Calu3 (cell line): ENCODE results near the gene EIF3A. TPM values are rescaled to one million over a fixed set of nuclear protein-coding genes. Genes with fewer than 3 reads are reported as not detected.

Experiments used
- Bru-seq: library from RNA; stranded (reverse); fragments of 400-500 nt; gene quantifications from one replicate; lab custom pipeline; 2021; lab: Mats Ljungman, UMichigan
- BruChase-seq, 2 experiments: library from RNA; stranded (reverse); fragments of 400-500 nt; gene quantifications; one replicate each; lab custom pipeline; 2021; lab: Mats Ljungman, UMichigan
- BruUV-seq: library from RNA; stranded (reverse); fragments of 400-500 nt; replicated peaks from 2 replicates; lab custom pipeline; 2021; lab: Mats Ljungman, UMichigan
- CTCF ChIA-PET: fragments of 300-600 bp; sonication (Branson Sonifier 250); formaldehyde crosslinking; loops from one replicate; lab custom pipeline; 2022; ENCODE audit warnings: antibody characterized with exemption; lab: Charles Lee
- DNase-seq: peaks from one replicate; pipeline ENCODE4 v3.0.0; 2022
- H3K27ac Mint-ChIP-seq: one replicate; pipeline ENCODE4 v1.8.0; 2022; ENCODE audit warnings: mixed read lengths; ENCODE audit not compliant: unreplicated experiment
- H3K27me3 Mint-ChIP-seq: one replicate; pipeline ENCODE4 v1.8.0; 2022; ENCODE audit warnings: mixed read lengths; ENCODE audit not compliant: unreplicated experiment
- H3K36me3 Mint-ChIP-seq: one replicate; pipeline ENCODE4 v1.8.0; 2022; ENCODE audit warnings: mild to moderate bottlenecking, moderate library complexity, mixed read lengths; ENCODE audit not compliant: insufficient read depth, unreplicated experiment
- H3K4me1 Mint-ChIP-seq: one replicate; pipeline ENCODE4 v1.8.0; 2022; ENCODE audit warnings: mild to moderate bottlenecking, low read depth, mixed read lengths; ENCODE audit not compliant: unreplicated experiment
- H3K4me3 Mint-ChIP-seq: one replicate; pipeline ENCODE4 v1.8.0; 2022; ENCODE audit warnings: mild to moderate bottlenecking, low read depth, moderate library complexity, mixed read lengths; ENCODE audit not compliant: unreplicated experiment
- H3K9me3 Mint-ChIP-seq: one replicate; pipeline ENCODE4 v1.8.0; 2022; ENCODE audit warnings: low read depth, mixed read lengths; ENCODE audit not compliant: unreplicated experiment
- intact Hi-C: fragments of 100-400 bp; cut with micrococcal nuclease; formaldehyde crosslinking; loops from one replicate; pipeline ENCODE4 v1.10.0; 2022; ENCODE audit not compliant: unreplicated experiment
- long read RNA-seq: library from polyadenylated mRNA; stranded (forward); transcript quantifications from one replicate; pipeline ENCODE4 v2.0.0, GENCODE V29; 2022
- total RNA-seq: library from RNA; stranded (reverse); gene quantifications from 2 replicates; pipeline ENCODE4 v1.2.3, GENCODE V29; 2022
- TF ChIP-seq, protein P1 (sequence below): fragments of 200-600 bp; IDR thresholded peaks from one replicate; pipeline ENCODE4 v1.8.0; 2022; ENCODE audit warnings: antibody characterized with exemption; ENCODE audit not compliant: unreplicated experiment

EIF3A gene, protein sequence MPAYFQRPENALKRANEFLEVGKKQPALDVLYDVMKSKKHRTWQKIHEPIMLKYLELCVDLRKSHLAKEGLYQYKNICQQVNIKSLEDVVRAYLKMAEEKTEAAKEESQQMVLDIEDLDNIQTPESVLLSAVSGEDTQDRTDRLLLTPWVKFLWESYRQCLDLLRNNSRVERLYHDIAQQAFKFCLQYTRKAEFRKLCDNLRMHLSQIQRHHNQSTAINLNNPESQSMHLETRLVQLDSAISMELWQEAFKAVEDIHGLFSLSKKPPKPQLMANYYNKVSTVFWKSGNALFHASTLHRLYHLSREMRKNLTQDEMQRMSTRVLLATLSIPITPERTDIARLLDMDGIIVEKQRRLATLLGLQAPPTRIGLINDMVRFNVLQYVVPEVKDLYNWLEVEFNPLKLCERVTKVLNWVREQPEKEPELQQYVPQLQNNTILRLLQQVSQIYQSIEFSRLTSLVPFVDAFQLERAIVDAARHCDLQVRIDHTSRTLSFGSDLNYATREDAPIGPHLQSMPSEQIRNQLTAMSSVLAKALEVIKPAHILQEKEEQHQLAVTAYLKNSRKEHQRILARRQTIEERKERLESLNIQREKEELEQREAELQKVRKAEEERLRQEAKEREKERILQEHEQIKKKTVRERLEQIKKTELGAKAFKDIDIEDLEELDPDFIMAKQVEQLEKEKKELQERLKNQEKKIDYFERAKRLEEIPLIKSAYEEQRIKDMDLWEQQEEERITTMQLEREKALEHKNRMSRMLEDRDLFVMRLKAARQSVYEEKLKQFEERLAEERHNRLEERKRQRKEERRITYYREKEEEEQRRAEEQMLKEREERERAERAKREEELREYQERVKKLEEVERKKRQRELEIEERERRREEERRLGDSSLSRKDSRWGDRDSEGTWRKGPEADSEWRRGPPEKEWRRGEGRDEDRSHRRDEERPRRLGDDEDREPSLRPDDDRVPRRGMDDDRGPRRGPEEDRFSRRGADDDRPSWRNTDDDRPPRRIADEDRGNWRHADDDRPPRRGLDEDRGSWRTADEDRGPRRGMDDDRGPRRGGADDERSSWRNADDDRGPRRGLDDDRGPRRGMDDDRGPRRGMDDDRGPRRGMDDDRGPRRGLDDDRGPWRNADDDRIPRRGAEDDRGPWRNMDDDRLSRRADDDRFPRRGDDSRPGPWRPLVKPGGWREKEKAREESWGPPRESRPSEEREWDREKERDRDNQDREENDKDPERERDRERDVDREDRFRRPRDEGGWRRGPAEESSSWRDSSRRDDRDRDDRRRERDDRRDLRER (N-terminal part only)
- total RNA-seq (95.3 and 104 TPM in 2 replicates), Bru-seq, nascent RNA (percentile 96 among the genes with signal in this experiment), BruChase-seq, experiment 1, labeled RNA remaining after a 6-hour chase (percentile 98 among the genes with signal in this experiment), BruChase-seq, experiment 2, labeled RNA remaining after a 2-hour chase (percentile 96 among the genes with signal in this experiment)
- long read RNA-seq, full-length matches to known transcripts, result 42 of 61 reads
- long read RNA-seq, partial matches to known transcripts, result 15 of 61 reads
- long read RNA-seq, other reads (novel, unspliced or antisense), result 4 of 61 reads

DNA sequence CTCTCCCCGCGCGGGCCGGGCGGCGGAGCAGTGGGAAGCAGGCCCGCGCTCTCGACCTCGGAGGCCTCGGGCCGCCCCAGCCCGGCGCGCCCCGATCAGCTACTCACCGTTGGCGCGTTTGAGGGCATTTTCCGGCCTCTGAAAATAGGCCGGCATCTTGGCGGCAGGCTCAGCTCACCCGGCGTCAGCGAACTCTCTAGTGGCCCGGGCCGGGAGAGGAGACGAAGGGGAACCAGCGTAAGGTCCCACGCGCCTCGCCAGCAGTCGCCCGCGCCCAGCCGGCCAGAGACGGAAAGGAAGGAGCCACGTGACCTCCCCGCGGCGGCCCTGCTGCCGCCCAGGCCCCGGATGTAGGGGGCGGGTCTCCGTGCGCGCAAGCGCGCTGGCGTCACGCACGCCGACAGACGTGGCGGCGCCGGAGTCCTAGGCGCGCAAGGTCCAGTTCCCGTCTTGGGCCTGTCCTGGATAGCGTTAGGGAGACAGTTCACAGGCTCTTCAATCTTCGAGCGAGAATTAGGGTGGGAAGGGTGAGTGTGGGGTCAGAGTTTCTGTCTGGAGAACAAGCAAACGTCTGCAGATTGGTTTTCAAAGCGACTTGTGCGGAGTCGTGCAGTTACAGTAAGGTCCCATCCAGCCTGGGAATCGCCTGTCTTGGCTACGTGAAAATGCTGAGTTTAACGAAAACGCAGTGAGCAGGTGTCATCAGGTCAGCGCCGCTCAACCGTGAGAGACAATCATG is at the start of gene EIF3A:
Gene EIF3A (minus strand): TSS at position 297 of the 739 bp plus-strand sequence. CDS start 141 bp downstream, at position 156.
- TF ChIP-seq, protein P1, sequence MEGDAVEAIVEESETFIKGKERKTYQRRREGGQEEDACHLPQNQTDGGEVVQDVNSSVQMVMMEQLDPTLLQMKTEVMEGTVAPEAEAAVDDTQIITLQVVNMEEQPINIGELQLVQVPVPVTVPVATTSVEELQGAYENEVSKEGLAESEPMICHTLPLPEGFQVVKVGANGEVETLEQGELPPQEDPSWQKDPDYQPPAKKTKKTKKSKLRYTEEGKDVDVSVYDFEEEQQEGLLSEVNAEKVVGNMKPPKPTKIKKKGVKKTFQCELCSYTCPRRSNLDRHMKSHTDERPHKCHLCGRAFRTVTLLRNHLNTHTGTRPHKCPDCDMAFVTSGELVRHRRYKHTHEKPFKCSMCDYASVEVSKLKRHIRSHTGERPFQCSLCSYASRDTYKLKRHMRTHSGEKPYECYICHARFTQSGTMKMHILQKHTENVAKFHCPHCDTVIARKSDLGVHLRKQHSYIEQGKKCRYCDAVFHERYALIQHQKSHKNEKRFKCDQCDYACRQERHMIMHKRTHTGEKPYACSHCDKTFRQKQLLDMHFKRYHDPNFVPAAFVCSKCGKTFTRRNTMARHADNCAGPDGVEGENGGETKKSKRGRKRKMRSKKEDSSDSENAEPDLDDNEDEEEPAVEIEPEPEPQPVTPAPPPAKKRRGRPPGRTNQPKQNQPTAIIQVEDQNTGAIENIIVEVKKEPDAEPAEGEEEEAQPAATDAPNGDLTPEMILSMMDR, result no peak
- Mint-ChIP-seq H3K27ac (peak within 1 kb of the TSS; percentile 98), H3K4me3 (peak within 1 kb of the TSS; percentile 96), H3K27me3 (no peaks in the 10 kb centered on the region), H3K4me1 (no peaks in the 10 kb centered on the region), H3K36me3 (peaks cover 45% of the 10 kb centered on the region), H3K9me3 (no peaks in the 10 kb centered on the region)
- peak; percentile 90 for DNase-seq
- CTCF ChIA-PET, result interaction anchor here (1.1 kb wide), 1 partner anchor 15 kb away, joined by 3 read pairs; no protein-coding TSS in a partner anchor
- intact Hi-C loops, result no loop called here
- no TSS peak for BruUV-seq

DNA sequence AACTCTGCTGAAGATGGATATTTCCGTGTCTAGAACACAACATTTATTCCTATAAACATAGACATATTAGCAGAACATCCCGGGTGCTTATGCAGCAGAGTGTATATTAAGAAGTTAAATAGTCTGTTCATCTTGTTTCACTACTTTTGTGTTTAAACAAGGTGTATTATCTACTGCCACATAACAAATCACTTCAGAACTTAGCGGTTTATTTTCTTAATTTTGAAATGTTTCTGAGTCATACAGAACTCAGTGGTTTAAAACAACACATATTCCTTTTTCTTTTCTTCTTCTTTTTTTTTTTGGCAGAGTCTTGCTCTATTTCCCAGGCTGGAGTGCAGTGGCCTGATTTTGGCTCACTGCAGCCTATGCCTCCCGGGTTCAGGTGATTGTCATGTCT is 49.1 kb upstream of the EIF3A start:
- intact Hi-C loops, result no loop called here
- Mint-ChIP-seq H3K4me1 (no peaks in the 10 kb centered on the region), H3K9me3 (no peaks in the 10 kb centered on the region), H3K36me3 (peaks cover 22% of the 10 kb centered on the region), H3K27ac (no peak overlapping the region), H3K4me3 (no peak overlapping the region), H3K27me3 (no peaks in the 10 kb centered on the region)
- TF ChIP-seq, protein P1, result no peak
- BruUV-seq, result no TSS peak
- CTCF ChIA-PET, result no interaction called here
- DNase-seq, result no peak

DNA sequence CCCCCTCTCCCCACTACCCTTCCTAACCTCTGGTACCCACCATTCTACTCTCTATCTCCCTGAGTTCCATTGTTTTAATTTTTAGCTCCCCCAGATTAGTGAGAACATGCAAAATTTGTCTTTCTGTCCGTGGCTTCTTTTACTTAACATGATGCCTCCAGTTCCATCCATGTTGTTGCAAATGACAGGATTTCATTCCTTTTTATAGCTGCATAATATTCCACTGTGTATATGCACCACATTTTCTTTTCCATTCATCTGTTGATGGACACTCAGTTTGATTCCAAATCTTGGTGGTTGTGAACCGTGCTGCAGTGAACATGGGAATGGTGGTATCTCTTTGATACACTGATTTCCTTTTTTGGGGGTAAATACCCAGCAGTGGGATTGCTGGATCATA is 45.3 kb upstream of the EIF3A start:
- Mint-ChIP-seq H3K9me3 (no peaks in the 10 kb centered on the region), H3K27ac (no peak overlapping the region), H3K4me1 (no peaks in the 10 kb centered on the region), H3K27me3 (no peaks in the 10 kb centered on the region), H3K36me3 (peaks cover 11% of the 10 kb centered on the region), H3K4me3 (no peak overlapping the region)
- CTCF ChIA-PET, result no interaction called here
- TF ChIP-seq, protein P1, result no peak
- DNase-seq, result no peak
- intact Hi-C loops, result no loop called here
- BruUV-seq, result no TSS peak
